HepG2 (cell line): ENCODE measurements around the gene SLC22A23. TPM values are rescaled to one million over a fixed set of nuclear protein-coding genes. Genes with fewer than 3 reads are reported as not detected.
A peak's percentile ranks its signal among the peaks of the same experiment; 100 is the strongest.

Source experiments
- AFF4 ChIP-seq: sonication (generic); formaldehyde crosslinking; IDR thresholded peaks from 2 replicates; pipeline ENCODE4 v1.4.0; 2020; ENCODE audit warnings: missing genetic modification reagents
- ATF2 ChIP-seq: sonication (generic); formaldehyde crosslinking; IDR thresholded peaks from 2 replicates; pipeline ENCODE4 v1.4.0; 2020; ENCODE audit warnings: missing genetic modification reagents
- CEBPG ChIP-seq: IDR thresholded peaks from 2 replicates; pipeline ENCODE4 v1.6.1; 2016
- CREB3 ChIP-seq: sonication (generic); formaldehyde crosslinking; IDR thresholded peaks from 2 replicates; pipeline ENCODE4 v1.5.0; 2020; ENCODE audit warnings: missing genetic modification reagents
- KLF13 ChIP-seq: sonication (generic); formaldehyde crosslinking; IDR thresholded peaks from 2 replicates; pipeline ENCODE4 v1.4.0; 2020; ENCODE audit warnings: mild to moderate bottlenecking, missing genetic modification reagents
- NFE2L1 ChIP-seq: sonication (generic); formaldehyde crosslinking; IDR thresholded peaks from 2 replicates; pipeline ENCODE4 v1.4.0; 2020; ENCODE audit warnings: missing genetic modification reagents, mild to moderate bottlenecking, borderline replicate concordance
- PPARG ChIP-seq: conservative IDR thresholded peaks from 2 replicates; pipeline ENCODE4 v1.6.1; 2016; ENCODE audit warnings: missing biosample characterization, missing genetic modification reagents
- SMC3 ChIP-seq: IDR thresholded peaks from 2 replicates; pipeline ENCODE4 v1.6.1; 2011; ENCODE audit warnings: low read length, improper control_type of control experiment
- SP4 ChIP-seq: sonication (generic); formaldehyde crosslinking; IDR thresholded peaks from 2 replicates; pipeline ENCODE4 v1.8.1; 2023; ENCODE audit warnings: mild to moderate bottlenecking, missing genetic modification reagents
- TRIM24 ChIP-seq: sonication (generic); formaldehyde crosslinking; IDR thresholded peaks from 2 replicates; pipeline ENCODE4 v1.8.0; 2022; ENCODE audit warnings: mild to moderate bottlenecking, missing genetic modification reagents
- ZNF33A ChIP-seq: sonication (generic); formaldehyde crosslinking; IDR thresholded peaks from 2 replicates; pipeline ENCODE4 v1.5.1; 2020; ENCODE audit warnings: missing genetic modification reagents, mild to moderate bottlenecking, moderate library complexity, borderline replicate concordance
- ZNF709 ChIP-seq: sonication (generic); formaldehyde crosslinking; IDR thresholded peaks from 2 replicates; pipeline ENCODE4 v1.5.0; 2020; ENCODE audit warnings: mild to moderate bottlenecking, missing genetic modification reagents
- ZNF850 ChIP-seq: sonication (generic); formaldehyde crosslinking; conservative IDR thresholded peaks from 2 replicates; pipeline ENCODE4 v1.9.0; 2021; ENCODE audit warnings: mild to moderate bottlenecking, missing genetic modification reagents
- polyA plus RNA-seq, 8 experiments: library from polyadenylated mRNA; depleted of rRNA in 3 of 8; stranded (reverse) in 7 of 8; unstranded in 1 of 8; fragments of >200 nt; fragmentation: Illumina TruSeq in 4 of 8; extraction: Trizol in 4 of 8; gene quantifications; 2 replicates each; pipeline versions ENCODE4 v1.2.1 to v1.2.3, GENCODE V29; 2011 to 2016; ENCODE audit warnings: low read depth in 4 of 8, missing spikeins in 1 of 8, mixed read lengths in 1 of 8; ENCODE audit not compliant: insufficient read depth in 1 of 8
- total RNA-seq, 5 experiments: library from RNA; depleted of rRNA; stranded (reverse); fragments of >200 nt; fragmentation: Illumina TruSeq; extraction: Trizol; gene quantifications; 2 replicates each; pipeline ENCODE4 v1.2.3, GENCODE V29; 2016; ENCODE audit warnings: low read depth in 1 of 5
- TF ChIP-seq, protein P1 (sequence below): IDR thresholded peaks from 2 replicates; pipeline ENCODE4 v1.4.0; 2020; ENCODE audit warnings: mild to moderate bottlenecking, missing genetic modification reagents
- TF ChIP-seq, protein P2 (sequence below): sonication (generic); IDR thresholded peaks from 2 replicates; pipeline ENCODE4 v1.6.1; 2016; ENCODE audit warnings: low read depth, borderline replicate concordance

The SLC22A23 gene
- total and polyA plus RNA-seq, 2 of the 13 experiments (the other 11 are each of a cell fraction or from before 2014, with no cell fraction given): 11.8 to 17.5 TPM

DNA sequence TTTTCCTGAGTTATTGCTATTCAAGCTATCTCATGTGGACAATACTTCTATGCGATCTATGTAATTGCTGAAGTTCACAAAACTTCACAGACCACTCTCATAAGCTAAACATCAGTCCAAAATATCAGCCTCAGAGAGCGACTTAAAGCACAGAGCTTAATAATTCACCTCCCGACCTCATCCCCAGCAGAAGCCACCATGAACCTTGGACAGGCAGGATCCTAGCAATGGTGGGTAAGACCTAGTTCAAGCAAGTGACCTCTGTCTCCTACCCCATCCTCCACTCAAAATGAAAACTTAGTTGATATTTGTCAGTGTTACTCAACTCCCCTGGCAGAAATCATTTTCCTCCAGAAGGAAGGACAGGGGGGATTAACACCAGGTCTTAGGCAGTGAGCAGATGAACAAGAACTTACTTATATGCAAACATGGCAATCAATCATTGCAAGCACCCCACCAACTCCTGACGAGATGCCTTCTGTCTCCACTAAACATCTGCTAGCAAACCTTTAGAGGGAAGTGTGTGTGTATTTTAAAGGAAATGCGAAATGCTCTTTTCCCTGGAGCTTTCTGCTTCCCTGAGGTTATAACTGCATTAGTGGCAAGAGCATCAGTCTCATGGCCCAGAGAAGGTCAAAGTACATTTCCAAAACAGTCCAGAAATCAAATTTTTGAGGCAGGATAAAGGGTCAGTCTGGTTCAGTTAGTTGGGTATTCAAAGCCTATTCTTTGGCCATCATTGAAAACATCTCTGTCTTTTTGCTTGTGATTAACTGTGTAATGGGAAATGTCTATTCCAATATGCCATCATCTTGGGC is 90.0 kb downstream of the SLC22A23 start (continued):
- TF ChIP-seq, protein P1, sequence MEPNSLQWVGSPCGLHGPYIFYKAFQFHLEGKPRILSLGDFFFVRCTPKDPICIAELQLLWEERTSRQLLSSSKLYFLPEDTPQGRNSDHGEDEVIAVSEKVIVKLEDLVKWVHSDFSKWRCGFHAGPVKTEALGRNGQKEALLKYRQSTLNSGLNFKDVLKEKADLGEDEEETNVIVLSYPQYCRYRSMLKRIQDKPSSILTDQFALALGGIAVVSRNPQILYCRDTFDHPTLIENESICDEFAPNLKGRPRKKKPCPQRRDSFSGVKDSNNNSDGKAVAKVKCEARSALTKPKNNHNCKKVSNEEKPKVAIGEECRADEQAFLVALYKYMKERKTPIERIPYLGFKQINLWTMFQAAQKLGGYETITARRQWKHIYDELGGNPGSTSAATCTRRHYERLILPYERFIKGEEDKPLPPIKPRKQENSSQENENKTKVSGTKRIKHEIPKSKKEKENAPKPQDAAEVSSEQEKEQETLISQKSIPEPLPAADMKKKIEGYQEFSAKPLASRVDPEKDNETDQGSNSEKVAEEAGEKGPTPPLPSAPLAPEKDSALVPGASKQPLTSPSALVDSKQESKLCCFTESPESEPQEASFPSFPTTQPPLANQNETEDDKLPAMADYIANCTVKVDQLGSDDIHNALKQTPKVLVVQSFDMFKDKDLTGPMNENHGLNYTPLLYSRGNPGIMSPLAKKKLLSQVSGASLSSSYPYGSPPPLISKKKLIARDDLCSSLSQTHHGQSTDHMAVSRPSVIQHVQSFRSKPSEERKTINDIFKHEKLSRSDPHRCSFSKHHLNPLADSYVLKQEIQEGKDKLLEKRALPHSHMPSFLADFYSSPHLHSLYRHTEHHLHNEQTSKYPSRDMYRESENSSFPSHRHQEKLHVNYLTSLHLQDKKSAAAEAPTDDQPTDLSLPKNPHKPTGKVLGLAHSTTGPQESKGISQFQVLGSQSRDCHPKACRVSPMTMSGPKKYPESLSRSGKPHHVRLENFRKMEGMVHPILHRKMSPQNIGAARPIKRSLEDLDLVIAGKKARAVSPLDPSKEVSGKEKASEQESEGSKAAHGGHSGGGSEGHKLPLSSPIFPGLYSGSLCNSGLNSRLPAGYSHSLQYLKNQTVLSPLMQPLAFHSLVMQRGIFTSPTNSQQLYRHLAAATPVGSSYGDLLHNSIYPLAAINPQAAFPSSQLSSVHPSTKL (CRISPR knock-in tag): peak; percentile 94
- TF ChIP-seq CEBPG (peak; percentile 78), ZNF850 (CRISPR knock-in tag) (no peak), KLF13 (CRISPR knock-in tag) (no peak), CREB3 (no peak), ATF2 (CRISPR knock-in tag) (peak; percentile 78; the same call in 1 of the 2 replicates), NFE2L1 (no peak), TRIM24 (CRISPR knock-in tag) (no peak), SMC3 (peak; percentile 29; the same call in 1 of the 2 replicates), AFF4 (CRISPR knock-in tag) (no peak), ZNF709 (CRISPR knock-in tag) (0 out of 2 replicates have a peak, but pooled peaks have one; percentile 8), SP4 (CRISPR knock-in tag) (peak; percentile 29; the same call in 1 of the 2 replicates), ZNF33A (CRISPR knock-in tag) (0 out of 2 replicates have a peak, but pooled peaks have one; percentile 38), PPARG (CRISPR knock-in tag) (peak; percentile 68)
- TF ChIP-seq, protein P2, sequence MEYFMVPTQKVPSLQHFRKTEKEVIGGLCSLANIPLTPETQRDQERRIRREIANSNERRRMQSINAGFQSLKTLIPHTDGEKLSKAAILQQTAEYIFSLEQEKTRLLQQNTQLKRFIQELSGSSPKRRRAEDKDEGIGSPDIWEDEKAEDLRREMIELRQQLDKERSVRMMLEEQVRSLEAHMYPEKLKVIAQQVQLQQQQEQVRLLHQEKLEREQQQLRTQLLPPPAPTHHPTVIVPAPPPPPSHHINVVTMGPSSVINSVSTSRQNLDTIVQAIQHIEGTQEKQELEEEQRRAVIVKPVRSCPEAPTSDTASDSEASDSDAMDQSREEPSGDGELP: no peak
